GM13976 (cell line): ENCODE data around the gene CASK.
A peak's percentile ranks its signal among the peaks of the same experiment; 100 is the strongest.

Experiments
- DNase-seq: peaks from one replicate; pipeline ENCODE4 v3.0.0; 2012; ENCODE audit warnings: low spot score
- CTCF ChIP-seq: IDR thresholded peaks from 2 replicates; pipeline ENCODE4 v1.5.1; 2012; ENCODE audit warnings: borderline replicate concordance, mild to moderate bottlenecking; ENCODE audit not compliant: insufficient read depth; ENCODE audit errors: extremely low read depth, missing control alignments, control extremely low read depth
- in situ Hi-C: fragments of 300-500 bp; cut with MboI; formaldehyde crosslinking; loops from one replicate; pipeline ENCODE4 v1.12.0; 2022; ENCODE audit warnings: low sequenced_read_pairs, mixed read lengths, inconsistent platforms; ENCODE audit not compliant: unreplicated experiment

CASK gene

GRCh38 chrX:41705680-41706374 is 217.5 kb downstream of the CASK start:
- in situ Hi-C loops = no loop called here
- no peak for TF ChIP-seq CTCF
- DNase-seq = peak; percentile 20

- no peak for DNase-seq
- TF ChIP-seq CTCF = no peak
- in situ Hi-C loops = no loop called here
Observed at GRCh38 chrX:41705042-41705441, 218.3 kb downstream of the CASK start.

DNA sequence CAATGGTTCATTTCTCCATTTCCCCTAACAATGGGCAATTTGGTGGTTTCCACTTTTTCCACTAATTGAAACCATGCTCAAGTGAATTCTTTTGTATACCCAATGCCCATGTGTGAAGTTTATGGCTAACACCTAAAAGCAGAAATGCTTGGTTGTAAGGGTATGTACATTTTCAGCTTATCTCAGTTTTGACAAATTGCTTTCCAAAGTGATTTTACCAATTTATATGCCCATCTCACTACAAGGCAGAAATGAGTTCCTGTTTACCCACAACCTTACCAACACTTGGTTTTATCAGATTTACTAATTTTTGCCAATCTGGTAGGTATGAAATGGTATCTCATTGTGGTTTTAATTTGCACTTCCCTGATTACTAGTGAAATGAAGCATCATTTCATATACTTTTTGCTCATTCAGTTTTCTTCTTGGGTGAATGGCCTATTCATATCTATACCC is 219.8 kb downstream of the CASK start:
- DNase-seq = no peak
- TF ChIP-seq CTCF = no peak
- in situ Hi-C loops = no loop called here

- in situ Hi-C loops = no loop called here
- TF ChIP-seq CTCF = no peak
- DNase-seq = no peak
Observed at GRCh38 chrX:41695426-41695825, 227.9 kb downstream of the CASK start.

DNA sequence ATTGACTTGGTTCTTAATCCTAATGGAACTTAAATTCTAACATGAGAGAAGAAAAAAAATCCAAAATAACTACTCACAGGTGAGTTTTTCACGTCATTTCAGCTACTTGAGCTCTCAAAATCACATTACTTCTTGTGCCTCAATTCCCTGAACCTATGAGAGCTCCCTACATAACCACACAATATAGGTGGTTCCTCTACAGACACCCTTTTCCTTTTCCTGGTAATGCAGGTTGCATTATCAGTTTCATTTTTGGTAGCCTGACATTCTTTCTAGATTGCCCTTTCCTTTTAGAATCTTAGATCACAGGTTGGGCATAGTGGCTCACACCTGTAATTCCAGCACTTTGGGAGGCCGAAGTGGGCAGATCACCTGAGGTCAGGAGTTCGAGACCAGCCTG is 230.3 kb downstream of the CASK start:
- in situ Hi-C loops = no loop called here
- TF ChIP-seq CTCF = no peak

DNA sequence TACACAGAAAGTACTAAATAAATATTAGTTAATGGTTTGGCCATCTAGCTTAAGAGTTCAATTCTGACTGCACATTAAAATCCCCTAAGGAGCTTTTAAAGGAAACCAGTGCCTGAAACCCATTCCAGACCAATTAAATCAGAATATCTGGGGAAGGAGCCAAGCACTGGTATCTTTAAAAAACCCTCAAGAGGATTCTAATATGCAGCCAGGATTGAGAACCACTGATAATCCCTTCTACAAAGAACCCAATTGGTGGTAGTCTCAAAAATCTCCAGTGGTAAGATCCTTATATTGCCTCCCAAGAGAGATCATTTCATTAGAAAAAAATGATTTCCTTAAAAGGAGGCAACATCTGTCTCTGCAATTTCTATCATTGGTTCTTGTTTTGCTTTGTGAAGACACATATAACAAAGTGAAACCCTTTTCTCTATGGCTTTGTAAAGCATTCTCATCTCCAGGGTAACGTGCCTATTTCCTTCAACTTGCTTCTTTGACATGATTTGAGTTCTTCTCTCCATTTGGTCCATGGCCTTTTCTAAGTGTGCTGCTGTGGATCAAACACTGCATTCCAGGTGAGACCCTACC is 231.1 kb downstream of the CASK start:
- no peak for DNase-seq
- no peak for TF ChIP-seq CTCF
- in situ Hi-C loops = no loop called here

More for the DNA sequence above, 230.3 kb downstream of the CASK start:
- no peak for DNase-seq
